Peyer's patch (tissue), 4 donors: ENCODE measurements around the gene NEK9.

Source experiments
- POLR2A ChIP-seq, 2 donors: fragments of 450-650 bp; IDR thresholded peaks; one replicate each; pipeline ENCODE4 v1.5.1; 2017; ENCODE audit warnings: antibody characterized with exemption in 2 of 2, mild to moderate bottlenecking in 2 of 2, moderate library complexity in 2 of 2
- TF ChIP-seq, protein P1 (sequence below), 6 experiments: fragments of 450-650 bp in 4 of 6; fragments of 200-600 bp in 2 of 6; sonication (generic) in 1 of 6; IDR thresholded peaks; one replicate each; pipeline ENCODE4 v1.5.1; 2017 to 2019; ENCODE audit warnings: antibody characterized with exemption in 6 of 6, mild to moderate bottlenecking in 3 of 6, moderate library complexity in 1 of 6

GRCh38 chr14:75109877-75110276, 17.0 kb downstream of the NEK9 start:
- TF ChIP-seq, protein P1, sequence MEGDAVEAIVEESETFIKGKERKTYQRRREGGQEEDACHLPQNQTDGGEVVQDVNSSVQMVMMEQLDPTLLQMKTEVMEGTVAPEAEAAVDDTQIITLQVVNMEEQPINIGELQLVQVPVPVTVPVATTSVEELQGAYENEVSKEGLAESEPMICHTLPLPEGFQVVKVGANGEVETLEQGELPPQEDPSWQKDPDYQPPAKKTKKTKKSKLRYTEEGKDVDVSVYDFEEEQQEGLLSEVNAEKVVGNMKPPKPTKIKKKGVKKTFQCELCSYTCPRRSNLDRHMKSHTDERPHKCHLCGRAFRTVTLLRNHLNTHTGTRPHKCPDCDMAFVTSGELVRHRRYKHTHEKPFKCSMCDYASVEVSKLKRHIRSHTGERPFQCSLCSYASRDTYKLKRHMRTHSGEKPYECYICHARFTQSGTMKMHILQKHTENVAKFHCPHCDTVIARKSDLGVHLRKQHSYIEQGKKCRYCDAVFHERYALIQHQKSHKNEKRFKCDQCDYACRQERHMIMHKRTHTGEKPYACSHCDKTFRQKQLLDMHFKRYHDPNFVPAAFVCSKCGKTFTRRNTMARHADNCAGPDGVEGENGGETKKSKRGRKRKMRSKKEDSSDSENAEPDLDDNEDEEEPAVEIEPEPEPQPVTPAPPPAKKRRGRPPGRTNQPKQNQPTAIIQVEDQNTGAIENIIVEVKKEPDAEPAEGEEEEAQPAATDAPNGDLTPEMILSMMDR (IDR thresholded peaks at IDR 0.05) = no peak
- no peak for TF ChIP-seq POLR2A (IDR thresholded peaks at IDR 0.05)
